ENCODE measurements around the gene LGALS8. TPM values are rescaled to one million over a fixed set of nuclear protein-coding genes. Genes with fewer than 3 reads are reported as not detected.
"Not testable (repeated sequence)": the region's sequence is repeated elsewhere in the genome, so short reads cannot be mapped to it uniquely, and the experiment has no call there.

LGALS8 gene
- total RNA-seq, result 38.5 TPM

DNA sequence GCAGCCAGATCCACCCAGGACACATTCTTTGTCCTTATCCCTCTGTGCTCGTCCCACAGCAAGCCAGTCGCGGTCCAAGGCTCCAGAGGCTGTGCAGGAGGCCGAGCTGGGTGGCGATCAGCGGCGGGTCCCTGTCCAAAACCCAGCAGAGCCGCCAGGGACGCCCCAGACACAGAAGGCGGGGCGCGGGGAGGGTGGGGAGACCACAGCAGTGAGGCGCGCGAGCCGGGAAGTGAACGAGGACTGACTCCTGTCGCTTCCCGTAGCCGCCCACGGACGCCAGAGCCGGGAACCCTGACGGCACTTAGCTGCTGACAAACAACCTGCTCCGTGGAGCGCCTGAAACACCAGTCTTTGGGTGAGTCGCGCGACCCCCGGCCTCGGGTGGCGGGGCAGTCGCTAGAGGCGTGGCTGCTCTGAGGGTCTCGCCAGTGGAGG lies at the start of gene LGALS8:
LGALS8 (plus strand) TSS at position 279 of the 438 bp plus-strand sequence. CDS start 2,089 bp downstream, outside the sequence.
- DNase-seq, result peak; percentile 92

DNA sequence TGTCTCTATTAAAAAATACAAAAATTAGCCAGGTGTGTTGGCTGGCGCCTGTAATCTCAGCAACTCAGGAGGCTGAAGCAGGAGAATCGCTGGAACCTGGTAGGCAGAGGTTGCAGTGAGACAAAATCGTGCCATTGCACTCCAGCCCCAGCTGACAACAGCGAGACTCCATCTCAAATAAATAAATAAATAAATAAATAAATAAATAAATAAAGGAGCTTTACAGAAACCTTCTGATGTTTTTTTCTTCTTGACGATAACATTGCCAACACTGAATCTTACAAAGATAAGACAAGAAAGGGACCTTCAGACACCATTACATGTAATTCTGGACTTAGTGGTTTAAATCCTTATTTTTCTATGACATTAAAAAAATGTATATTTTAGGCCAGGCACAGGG lies 47.8 kb upstream of the LGALS8 start:
- DNase-seq, result no peak

DNA sequence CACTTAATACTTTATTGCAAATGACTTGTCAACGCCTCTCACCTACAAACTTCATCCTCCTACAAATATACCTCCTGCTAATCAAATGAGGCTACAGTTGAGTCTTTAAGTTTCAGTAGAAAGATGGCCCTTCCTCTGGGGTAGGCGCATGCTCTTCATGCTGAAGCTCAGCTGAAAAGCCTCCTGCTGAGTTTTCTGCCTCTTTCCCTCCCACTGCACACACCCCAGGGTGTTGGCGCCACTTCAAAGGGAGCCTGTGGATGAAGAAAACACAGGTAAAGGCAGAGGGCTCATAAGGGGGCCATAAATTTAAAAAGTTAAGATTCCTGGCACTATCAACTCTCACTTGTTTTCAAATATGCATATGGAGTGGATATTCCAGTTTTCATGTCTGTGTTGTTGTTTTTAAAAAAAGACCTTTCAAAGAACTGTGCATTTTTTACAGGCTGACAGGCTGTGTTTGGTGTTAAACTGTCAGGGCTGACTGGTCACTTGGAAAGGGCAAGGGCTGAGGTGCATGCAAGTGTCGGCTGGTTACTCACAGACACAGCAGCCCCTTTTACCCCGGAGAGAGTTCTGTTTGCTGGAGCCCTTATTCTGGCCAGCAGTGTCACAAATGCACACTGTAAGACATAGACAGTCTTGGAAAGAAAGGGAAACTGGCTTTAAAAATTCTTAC lies 42.9 kb upstream of the LGALS8 start:
- no peak for DNase-seq

DNA sequence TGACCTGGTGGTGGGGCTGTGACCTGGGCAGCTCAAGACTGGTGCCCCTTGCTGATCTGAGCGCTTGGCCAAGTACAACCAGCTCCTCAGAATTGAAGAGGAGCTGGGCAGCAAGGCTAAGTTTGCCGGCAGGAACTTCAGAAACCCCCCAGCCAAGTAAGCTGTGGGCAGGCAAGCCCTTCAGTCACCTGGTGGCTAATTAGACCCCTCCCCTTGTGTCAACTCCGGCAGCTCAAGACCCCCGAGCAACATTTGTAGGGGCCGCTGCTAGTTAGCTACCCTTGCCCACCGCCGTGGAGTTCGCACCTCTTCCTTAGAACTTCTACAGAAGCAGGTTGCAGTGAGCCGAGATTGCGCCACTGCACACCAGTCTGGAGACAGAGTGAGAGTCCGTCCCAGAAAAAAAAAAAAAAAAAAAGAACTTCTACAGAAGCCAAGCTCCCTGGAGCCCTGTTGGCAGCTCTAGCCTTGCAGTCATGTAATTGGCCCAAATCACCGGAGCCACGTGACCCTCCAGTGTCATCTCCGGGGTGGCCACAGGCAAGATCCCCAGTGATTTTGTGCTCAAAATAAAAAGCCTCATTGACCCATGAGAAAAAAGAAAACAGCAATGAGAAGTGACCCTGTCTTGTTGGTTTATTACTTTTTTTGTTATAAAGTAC lies 39.3 kb upstream of the LGALS8 start:
- no peak for DNase-seq

DNA sequence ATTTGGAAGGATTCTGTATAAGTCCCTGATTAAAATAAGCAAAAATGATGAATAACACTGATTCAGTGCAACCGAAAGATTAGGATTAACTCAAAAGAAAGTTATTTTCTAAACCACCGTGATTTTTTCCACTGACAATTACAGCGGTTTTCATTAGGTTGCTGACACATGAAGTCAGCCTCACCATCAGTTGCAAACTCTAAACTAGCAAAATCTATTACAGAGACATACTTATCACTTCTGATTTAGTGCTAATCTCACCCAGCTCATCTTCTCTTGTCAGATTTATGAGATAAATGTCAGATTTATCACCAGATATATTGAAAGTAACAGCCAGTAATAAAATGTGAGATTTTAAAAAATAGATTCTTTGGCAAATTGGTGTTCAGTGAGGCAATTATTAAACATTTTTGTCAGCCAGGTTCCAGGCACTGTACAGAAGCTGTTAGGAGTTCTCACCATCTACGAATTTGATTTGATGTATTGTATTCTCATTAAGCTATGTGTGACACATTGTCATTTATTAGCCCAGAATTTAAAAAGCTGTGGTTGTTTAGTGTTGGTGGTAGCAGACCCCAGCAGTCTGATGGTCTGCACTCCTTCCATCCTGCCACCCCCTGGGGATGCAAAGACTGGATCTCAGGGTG lies 37.3 kb upstream of the LGALS8 start:
- DNase-seq, result no peak

DNA sequence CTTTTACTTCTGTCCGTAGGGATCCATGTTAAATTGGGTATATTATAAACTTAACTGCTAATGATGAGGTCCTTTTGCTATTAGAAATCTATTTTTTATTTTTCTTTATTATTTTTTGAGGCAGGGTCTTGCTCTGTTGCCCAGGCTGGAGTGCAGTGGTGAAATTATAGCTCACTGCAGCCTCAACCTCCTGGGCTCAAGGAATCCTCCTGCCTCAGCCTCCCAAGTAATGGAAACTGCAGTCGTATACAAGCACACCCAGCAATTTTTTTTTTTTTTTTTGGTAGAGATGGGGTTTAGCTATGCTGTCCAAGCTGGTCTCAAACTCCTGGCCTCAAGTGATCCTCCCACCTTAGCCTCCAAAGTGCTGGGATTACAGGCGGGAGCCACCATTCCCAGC lies 34.6 kb upstream of the LGALS8 start:
- not testable (repeated sequence) for DNase-seq

DNA sequence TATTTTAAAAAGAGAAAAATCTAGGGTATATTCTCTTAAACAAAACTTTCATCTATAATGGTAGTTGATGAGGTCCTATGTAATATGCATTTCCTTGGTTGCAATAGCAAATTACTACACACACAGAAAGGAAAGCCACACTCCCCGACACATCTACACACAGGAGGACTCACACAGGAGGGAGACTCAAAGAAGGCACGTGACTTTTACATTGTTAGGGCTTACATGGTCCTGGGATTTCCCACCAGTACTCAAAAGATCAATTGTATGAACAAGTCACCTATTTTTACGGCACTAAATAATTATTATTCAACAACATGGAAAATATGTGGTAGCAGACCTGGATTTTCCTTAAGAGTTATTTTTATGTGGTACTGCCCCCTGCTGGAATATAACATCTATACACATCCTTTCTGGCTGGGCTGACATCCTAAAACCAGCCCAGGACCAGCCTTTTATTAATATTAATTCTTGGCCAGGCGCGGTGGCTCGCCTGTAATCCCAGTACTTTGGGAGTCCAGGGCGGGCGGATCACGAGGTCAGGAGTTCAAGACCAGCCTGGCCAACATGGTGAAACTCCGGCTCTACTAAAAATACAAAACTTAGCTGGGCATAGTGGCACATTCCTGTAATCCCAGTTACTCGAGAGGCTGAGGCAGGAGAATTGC lies 33.9 kb upstream of the LGALS8 start:
- peak; percentile 80 for DNase-seq

DNA sequence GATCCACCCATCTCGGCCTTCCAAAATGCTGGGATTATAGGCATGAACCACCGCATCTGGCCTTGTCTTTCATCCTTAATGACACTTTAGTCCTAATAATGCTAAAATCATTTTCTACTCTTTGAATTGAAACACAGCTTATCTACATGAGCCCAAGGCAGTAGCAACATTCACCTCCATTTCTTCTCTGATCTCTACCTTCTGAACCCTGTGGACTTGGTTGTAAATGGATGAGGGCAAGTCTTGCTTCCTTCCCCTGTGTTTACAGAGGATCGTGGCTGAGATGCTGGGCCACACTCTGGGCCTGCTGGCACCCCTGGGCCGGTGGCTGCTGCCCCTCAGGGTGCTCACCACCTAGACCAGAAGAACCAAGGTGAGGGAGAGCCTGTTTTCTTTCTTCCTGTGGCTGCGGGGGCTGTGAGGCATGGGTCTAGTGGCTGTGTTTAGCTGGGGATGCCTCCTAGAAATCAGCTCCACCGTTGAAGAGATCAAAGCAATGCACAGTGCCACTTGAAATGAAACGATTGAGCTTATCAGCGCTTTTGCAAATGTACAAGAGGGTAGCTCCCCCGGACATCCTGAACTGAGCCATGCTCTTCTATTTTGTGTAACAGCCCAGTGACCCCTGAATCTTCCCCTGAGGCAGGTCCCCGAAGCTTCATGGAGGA lies 32.2 kb upstream of the LGALS8 start:
- DNase-seq, result no peak

DNA sequence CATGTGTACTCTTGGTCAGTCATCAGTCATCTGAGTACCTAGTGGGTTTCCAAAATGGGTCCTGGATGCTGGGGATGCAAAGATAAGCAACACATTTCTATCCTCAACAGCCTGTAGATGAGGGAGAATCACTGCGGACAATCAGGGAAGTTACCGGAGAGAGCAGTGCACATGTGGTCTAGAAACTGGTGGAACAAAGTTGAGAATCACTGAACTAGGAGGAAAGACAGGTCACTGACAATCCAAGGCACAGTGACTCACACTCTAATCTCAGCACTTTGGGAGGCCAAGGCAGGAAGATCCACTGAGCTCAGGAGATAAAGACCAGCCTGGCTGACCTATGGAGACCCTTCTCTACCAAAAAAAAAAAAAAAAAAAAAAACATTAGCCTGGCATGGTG lies 31.4 kb upstream of the LGALS8 start:
- DNase-seq, result no peak

DNA sequence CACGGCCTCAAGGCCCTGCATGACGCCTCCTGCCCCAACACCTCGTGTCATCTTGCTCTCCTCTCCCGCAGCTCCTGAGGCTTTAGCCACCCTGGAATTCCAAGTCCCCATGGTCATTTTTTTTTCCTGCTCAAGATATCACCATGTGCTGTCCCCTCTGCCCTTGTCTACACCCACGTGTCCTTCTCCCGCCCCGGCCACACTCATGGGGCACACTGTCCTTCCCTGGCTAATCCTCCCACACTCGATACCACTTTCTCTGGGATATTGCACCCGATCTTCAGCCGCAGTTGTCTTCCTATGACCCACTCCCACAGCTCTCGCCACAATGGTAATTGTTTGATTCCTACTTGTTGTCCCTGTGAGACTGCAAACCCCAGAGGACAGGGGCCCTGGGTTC lies 29.7 kb upstream of the LGALS8 start:
- no peak for DNase-seq

DNA sequence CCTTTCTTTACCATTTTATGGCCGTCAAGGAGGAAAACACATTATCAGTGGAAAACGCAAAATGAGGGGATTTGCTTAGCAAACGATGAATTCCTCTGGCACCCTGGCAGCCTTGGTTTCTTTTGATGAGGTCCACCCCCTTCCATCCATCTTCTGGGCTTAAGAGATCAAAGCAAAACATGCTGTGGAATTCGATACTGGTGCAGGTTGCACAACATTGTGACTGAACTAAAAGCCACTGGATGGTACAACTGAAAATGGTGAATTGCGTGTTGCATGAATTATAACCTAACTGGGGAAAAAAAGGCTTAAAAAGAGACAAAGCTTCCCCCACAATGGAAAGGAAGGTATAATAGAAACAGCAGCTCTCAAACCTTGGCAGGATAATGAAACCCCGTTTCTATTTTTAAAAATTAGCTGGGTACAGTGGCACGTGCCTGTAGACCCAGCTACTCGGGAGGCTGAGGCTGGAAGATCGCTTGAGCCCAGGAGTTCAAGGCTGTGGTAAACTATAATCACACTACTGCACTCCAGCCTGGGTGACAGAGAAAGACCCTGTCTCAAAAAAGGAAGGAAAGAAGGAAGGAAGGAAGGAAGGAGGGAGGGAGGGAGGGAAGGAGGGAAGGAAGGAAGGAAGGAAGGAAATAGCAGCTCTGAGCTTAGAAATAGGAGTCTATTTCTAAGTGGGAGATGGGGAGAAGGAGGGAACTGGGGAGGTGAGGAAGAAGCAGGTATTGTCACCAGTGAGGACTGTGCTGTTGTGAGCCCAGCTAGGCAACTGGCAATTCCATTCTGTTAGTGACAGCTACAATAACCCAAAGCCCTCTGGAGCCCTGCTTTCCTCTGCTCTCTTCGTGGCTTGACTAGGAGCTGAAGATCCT lies 29.0 kb upstream of the LGALS8 start:
- no peak for DNase-seq

DNA sequence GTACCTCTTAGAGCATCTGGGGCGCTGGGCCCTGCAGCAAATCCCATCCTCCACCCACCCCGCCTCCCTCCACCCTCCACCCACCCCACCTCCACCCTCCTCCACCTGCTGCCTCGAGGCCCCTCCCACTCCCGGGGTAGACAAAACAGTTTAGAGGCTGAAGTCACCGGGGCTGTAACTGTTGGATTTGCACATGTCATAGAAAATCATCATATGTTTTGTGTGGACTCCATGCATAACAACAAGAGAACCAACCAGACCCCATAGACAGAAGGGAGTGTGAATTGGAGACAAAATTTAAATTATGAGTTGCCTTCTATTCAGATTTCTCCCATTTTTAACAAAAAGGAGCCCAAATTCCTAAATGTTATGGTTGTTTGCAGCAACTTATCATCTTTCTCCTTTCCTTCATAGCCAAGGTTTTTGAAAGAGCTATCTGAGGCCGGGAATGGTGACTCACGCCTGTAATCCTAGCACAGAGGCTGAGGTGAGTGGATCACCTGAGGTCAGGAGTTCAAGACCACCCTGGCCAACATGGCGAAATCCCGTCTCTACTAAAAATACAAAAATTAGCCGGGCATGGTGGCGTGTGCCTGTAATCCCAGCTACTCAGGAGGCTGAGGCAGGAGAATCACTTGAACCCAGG lies 28.2 kb upstream of the LGALS8 start:
- peak; percentile 30 for DNase-seq

DNA sequence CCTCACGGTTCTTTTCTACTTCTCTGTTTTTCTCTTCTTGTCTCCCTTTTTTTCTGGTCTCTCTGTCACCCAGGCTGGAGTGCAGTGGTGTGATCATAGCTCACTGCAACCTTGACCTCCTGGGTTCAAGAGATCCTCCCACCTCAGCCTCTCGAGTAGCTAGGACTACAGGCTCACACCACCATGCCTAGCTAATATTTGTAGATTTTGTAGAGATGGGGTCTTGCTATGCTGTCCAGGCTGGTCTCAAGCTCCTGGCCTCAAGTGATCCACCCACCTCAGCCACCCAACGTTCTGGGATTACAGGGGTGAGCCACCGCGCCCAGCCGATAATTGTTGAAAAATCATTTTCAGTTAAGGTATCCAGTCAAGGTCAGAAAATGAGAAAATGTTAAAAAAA lies 25.9 kb upstream of the LGALS8 start:
- no peak for DNase-seq

DNA sequence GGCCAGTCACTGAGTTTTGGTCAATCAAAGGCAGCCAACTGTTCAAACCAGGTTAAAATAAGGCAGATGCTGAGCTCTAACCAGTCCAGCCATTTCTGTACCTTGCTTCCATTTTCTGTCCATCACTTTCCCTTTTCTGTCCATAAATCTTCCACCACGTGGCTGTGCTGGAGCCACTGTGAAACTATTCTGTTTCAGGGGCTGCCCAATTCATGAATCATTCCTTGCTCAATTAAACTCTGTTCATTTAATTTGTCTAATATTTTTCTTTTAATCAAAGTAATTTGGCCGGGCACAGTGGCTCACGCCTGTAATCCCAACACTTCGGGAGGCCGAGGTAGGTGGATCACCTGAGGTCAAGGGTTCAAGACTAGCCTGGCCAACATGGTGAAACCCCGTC lies 22.7 kb upstream of the LGALS8 start:
- no peak for DNase-seq

DNA sequence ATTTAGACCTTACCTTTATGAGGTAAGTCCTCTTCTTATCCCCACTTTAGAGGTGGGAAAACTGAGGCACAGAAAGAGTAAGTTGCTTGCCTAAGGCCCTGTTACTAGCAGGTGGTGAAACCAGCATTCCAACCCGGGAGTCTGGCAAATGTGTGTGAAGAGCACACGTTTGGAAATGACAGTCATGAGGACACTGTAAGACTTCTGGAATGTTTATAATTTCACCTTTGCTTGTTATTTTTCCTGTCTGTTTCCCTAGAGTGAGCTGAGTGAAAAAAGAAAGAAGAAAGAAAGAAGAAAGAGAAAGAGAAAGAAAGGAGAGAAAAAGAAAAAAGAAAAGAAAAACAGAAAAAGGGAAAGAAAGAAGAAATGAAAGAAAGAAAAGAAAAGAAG lies 21.2 kb upstream of the LGALS8 start:
- no peak for DNase-seq

DNA sequence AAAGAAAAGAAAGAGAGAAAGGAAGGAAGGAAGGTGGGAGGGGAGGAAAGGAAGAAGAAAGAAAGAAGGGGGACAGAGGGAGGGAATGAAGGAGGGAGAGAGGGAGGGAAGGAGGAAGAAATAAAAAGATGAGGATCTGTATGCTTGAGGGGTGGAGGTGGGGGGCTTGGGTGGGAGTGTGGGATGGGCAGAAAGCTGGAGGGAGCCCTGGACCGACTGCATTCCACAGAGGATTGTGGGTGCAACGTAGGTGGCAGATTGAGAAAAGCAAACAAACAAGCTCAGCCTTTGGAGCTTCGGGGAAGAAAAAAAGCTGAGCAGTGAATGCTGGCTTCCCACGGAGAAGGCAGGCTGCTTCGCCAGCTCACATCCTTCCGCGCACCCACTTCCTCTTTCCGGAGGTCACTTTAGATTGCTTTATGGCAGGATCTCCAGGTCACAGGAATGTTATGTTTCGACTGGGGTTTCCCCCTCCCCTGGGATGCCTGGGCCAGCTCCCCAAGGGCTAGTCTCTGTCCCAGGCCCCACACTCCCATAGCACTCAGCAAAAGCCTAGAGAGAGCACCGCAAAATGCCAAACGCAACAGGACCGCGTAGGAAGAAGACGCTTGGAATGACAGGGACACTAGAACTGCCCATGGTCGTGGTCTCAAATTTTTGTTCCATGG lies 20.7 kb upstream of the LGALS8 start:
- peak; percentile 58 for DNase-seq

DNA sequence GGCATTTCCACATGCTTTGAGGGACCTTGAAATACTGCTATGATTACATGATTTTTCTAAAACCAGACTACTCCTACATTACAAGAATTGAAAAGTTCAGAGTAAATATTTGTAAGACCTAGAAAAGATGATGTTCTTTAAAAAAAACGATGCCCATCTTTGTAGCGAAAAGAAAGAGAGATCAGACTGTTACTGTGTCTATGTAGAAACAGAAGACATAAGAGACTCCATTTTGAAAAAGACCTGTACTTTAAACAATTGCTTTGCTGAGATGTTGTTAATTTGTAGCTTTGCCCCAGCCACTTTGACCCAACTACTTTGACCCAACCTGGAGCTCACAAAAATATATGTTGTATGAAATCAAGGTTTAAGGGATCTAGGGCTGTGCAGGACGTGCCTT lies 19.4 kb upstream of the LGALS8 start:
- not testable (repeated sequence) for DNase-seq

DNA sequence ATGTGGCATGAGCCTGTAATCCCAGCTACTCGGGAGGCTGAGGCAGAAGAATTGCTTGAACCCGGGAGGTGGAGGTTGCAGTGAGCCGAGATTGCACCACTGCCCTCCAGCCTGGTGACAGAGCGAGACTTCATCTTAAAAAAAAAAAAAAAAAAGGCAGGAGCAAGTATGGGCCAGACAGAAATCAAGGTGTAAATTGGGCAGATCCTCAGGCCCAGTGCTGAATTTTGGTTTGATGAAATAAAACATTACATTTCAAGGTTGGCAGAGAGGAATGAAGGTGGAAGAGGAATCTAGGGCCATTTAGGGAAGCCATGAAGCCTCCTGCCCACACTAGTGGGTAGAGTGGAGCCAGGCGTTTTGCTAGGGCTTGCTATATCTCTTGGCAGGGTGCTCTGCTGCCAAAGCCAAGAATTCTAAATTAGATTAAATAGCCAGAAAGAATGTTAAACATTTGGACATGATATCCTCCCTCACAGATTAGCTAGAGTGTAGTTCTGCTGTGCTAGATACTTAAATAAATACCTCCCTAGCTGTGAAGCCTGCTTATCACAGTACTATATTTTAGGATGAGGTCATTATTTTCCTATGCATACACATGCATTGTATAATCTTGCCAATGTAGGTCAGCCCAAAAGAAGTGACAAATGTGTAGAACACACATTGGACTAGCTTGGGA lies 16.6 kb upstream of the LGALS8 start:
- DNase-seq, result peak; percentile 68

DNA sequence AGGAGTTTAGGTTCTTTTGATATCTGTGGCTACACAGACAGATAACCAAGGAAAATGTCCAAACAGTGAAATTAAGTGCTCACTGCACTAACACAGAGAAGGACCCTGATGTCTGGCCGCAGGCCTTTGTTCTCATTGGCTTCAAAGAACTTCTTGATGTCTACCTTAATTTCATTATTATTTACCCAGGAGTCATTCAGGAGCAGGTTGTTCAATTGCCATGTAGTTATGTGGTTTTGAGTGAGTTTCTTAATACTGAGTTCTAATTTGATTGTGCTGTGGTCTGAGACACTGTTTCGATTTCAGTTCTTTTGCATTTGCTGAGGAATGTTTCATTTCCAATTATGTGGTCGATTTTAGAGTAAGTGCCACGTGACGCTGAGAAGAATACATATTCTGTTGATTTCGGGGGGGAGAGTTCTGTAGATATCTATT lies 15.2 kb upstream of the LGALS8 start:
- no peak for DNase-seq

DNA sequence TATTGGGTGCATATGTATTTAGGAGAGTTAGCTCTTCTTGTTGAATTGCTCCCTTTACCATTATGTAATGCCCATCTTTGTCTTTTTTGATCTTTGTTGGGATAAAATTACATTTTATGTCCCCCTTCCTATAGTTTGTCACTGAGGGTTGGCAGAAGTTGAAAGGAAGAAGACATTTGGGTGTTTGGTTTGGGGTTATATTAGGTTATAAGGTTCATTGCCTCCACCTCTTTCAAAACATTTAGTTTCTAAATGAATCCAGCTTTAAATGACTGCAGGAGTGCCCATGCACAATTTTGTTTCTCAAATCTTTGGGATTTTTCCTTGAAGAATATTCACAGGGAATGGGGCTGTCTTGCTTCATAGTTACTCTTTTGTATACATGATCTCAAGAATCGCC lies 14.6 kb upstream of the LGALS8 start:
- DNase-seq, result no peak
